Tibial artery (tissue), 4 donors: ENCODE measurements around the gene ZSWIM6.

Experiments
- DNase-seq, 2 donors: peaks; one replicate each; pipeline ENCODE4 v3.0.0-alpha.2; 2019
- H3K27ac ChIP-seq, 2 donors: fragments of 200-600 bp; sonication (generic) in 1 of 2; 1 replicate in 1 of 2; 2 replicates in 1 of 2; pipeline ENCODE4 v1.5.1; 2018 to 2019; ENCODE audit warnings: mild to moderate bottlenecking in 1 of 2
- H3K27me3 ChIP-seq, 2 donors: fragments of 200-600 bp; sonication (generic) in 1 of 2; one replicate each; pipeline versions ENCODE4 v1.5.1 to v1.6.0; 2016 to 2019
- H3K36me3 ChIP-seq, 3 donors: fragments of 200-600 bp; sonication (generic) in 2 of 3; one replicate each; pipeline ENCODE4 v1.5.1; 2016 to 2019; ENCODE audit warnings: mild to moderate bottlenecking in 2 of 3
- H3K4me1 ChIP-seq, 4 donors: fragments of 200-600 bp; sonication (generic) in 2 of 4; 1 replicate in 3 of 4; 2 replicates in 1 of 4; pipeline ENCODE4 v1.5.1; 2016 to 2019
- H3K4me3 ChIP-seq, 2 donors: fragments of 200-600 bp; sonication (generic) in 1 of 2; 1 replicate in 1 of 2; 2 replicates in 1 of 2; pipeline ENCODE4 v1.5.1; 2018 to 2019; ENCODE audit warnings: mild to moderate bottlenecking in 2 of 2
- H3K9me3 ChIP-seq, 3 donors: fragments of 200-600 bp; sonication (generic) in 1 of 3; one replicate each; pipeline ENCODE4 v1.5.1; 2016 to 2019
- intact Hi-C: fragments of 100-400 bp; cut with DNase I; formaldehyde crosslinking; loops from one replicate; pipeline ENCODE4 v1.15.0; 2023; ENCODE audit warnings: low total_unique reads
- TF ChIP-seq, protein P1 (sequence below), 2 experiments: fragments of 200-600 bp in 1 of 2; fragments of 450-650 bp in 1 of 2; IDR thresholded peaks; one replicate each; pipeline ENCODE4 v1.5.1; 2017 to 2019; ENCODE audit warnings: antibody characterized with exemption in 2 of 2, mild to moderate bottlenecking in 1 of 2, moderate library complexity in 1 of 2

Gene ZSWIM6

DNA sequence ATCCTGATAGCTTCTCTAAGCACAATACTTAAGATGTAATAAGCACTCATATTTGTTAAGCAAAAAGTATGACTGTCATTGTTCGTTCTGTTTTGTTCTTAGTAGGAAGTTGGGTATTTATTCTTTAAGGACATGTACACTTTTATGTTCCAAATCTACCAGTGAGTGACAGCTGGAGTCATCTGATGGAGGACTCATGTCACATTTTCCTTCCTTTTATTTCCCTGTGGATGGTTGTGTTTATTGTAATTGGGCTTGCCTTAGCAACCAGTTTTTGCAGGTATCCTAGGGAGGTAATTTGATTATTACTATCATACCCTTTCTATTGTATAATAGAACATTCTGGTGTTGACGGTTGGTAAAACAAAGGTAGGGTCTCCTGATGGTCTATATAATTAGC is 145.7 kb downstream of the ZSWIM6 start:
- no peak for DNase-seq
- intact Hi-C loops, result no loop called here
- Histone ChIP-seq H3K9me3 (no peaks in the 10 kb centered on the region), H3K27ac (no peak overlapping the region), H3K4me3 (no peak overlapping the region), H3K27me3 (no peaks in the 10 kb centered on the region), H3K4me1 (peaks cover 0 to 9% (median 0%) of the 10 kb centered on the region in 4 donors), H3K36me3 (no peaks in the 10 kb centered on the region)
- TF ChIP-seq, protein P1, sequence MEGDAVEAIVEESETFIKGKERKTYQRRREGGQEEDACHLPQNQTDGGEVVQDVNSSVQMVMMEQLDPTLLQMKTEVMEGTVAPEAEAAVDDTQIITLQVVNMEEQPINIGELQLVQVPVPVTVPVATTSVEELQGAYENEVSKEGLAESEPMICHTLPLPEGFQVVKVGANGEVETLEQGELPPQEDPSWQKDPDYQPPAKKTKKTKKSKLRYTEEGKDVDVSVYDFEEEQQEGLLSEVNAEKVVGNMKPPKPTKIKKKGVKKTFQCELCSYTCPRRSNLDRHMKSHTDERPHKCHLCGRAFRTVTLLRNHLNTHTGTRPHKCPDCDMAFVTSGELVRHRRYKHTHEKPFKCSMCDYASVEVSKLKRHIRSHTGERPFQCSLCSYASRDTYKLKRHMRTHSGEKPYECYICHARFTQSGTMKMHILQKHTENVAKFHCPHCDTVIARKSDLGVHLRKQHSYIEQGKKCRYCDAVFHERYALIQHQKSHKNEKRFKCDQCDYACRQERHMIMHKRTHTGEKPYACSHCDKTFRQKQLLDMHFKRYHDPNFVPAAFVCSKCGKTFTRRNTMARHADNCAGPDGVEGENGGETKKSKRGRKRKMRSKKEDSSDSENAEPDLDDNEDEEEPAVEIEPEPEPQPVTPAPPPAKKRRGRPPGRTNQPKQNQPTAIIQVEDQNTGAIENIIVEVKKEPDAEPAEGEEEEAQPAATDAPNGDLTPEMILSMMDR (IDR thresholded peaks at IDR 0.05), result no peak

DNA sequence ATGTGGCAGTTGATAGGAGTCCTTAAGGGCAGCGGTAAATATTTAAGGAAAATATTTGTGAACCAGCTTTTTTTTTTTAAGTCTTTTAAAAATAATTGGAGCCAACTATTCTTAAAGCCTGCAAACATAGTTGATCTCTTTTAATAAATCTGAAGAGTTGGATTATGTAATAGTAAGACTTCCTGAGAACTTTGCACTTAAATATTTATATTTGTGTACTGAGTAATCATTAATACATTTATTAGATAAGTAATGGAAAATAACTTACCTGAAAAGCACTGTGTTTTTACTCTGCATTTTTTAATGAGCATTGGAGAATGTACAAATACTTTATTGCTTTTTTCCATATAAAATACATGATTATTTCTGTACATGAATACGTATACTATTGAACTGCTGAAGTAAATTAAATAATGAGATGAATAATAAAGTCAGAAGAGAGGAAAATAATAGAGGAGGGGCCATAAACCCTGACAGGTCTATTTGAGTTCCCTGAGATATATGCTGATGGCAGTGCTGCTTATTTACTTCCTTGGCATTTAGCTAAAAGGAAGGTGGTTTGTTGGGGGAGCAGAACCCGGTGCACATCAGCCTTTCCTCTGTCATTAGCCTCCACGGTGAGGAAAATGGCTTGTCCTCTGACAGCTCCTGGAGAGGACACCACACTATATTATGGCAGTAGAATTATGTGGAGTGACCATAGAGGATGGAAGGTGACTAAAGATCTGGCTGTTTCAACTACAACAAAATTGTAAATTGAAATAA is 148.0 kb downstream of the ZSWIM6 start:
- no peak for DNase-seq
- Histone ChIP-seq H3K4me1 (peaks cover 0 to 9% (median 0%) of the 10 kb centered on the region in 4 donors), H3K4me3 (no peak overlapping the region), H3K27ac (no peak overlapping the region), H3K9me3 (no peaks in the 10 kb centered on the region), H3K36me3 (no peaks in the 10 kb centered on the region), H3K27me3 (no peaks in the 10 kb centered on the region)
- TF ChIP-seq, protein P1 (IDR thresholded peaks at IDR 0.05), result no peak
- intact Hi-C loops, result no loop called here

DNA sequence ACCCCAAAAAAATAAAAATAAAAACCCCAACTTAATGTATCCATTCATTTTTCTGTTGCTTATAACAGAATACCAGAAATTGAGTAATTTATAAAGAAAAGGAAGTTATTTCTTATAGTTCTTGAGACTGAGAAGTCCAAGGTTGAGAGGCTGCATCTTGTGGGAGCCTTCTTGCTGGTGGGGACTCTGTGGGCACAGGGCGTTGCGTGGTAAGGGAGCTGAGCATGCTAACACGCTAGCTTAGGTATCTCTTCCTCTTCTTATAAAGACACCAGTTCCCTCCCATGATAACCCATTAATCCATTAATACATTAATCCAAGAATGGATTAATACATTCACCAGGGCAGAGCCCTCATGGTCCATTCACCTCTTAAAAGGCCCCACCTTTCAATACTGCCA is 150.9 kb downstream of the ZSWIM6 start:
- no peak for DNase-seq
- Histone ChIP-seq H3K27me3 (no peaks in the 10 kb centered on the region), H3K27ac (no peak overlapping the region), H3K4me1 (peaks cover 0 to 9% (median 0%) of the 10 kb centered on the region in 4 donors), H3K36me3 (no peaks in the 10 kb centered on the region), H3K4me3 (no peak overlapping the region), H3K9me3 (no peaks in the 10 kb centered on the region)
- intact Hi-C loops, result no loop called here
- TF ChIP-seq, protein P1 (IDR thresholded peaks at IDR 0.05), result no peak

DNA sequence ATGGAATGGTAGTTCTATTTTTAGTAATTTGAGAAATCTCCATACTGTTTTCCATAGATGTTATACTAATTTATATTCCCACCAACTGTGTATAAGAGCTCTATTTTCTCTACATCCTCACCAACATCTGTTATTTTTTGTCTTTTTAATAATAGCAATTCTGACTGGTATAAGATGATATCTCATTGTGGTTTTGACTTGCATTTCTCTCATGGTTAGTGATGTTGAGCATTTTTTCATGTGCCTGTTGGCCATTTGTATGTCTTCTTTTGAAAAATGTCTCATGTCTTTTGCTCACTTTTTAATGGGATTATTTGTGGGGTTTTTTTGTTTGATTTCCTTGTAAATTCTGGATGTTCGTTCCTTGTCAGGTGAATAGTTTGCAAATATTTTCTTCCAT is 154.4 kb downstream of the ZSWIM6 start:
- Histone ChIP-seq H3K9me3 (no peaks in the 10 kb centered on the region), H3K4me1 (no peaks in the 10 kb centered on the region), H3K4me3 (no peak overlapping the region), H3K27me3 (no peaks in the 10 kb centered on the region), H3K27ac (no peak overlapping the region), H3K36me3 (no peaks in the 10 kb centered on the region)
- intact Hi-C loops, result no loop called here
- TF ChIP-seq, protein P1 (IDR thresholded peaks at IDR 0.05), result no peak
- no peak for DNase-seq

DNA sequence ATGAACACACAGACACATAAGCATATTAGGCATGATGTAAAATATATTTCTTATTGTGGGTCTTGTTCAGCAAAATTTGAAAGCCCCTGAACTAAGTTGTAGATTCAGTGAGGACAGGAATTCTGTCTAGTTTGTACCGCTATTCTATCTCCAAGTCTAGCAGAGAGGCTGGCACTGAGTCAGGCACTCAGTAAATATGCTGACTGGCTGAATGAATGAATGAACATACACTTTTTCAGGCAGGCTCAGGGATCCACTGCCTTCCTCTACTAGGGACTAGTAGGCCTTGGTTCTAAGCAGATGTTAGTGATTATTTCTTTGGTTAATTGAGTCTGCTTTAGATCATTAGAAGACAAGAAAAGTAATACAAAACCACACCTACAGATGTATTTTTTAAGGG is 157.5 kb downstream of the ZSWIM6 start:
- DNase-seq, result no peak
- H3K4me3 ChIP-seq, result no peak overlapping the region

More for the DNA sequence above, 157.5 kb downstream of the ZSWIM6 start:
- intact Hi-C loops, result no loop called here
- Histone ChIP-seq H3K36me3 (peaks cover 0 to 3% (median 0%) of the 10 kb centered on the region in 3 donors), H3K27ac (no peak overlapping the region), H3K4me1 (no peaks in the 10 kb centered on the region), H3K9me3 (no peaks in the 10 kb centered on the region), H3K27me3 (no peaks in the 10 kb centered on the region)
- TF ChIP-seq, protein P1 (IDR thresholded peaks at IDR 0.05), result no peak
